B cell (primary cell): Measurements from ENCODE around the gene ACAN.

ENCODE experiments used
- EZH2 ChIP-seq: IDR thresholded peaks from 2 replicates; pipeline ENCODE4 v1.6.1; 2012; ENCODE audit warnings: borderline replicate concordance, low read depth, mild to moderate bottlenecking, moderate library complexity, low read length; ENCODE audit not compliant: insufficient read depth, poor library complexity, severe bottlenecking
- TF ChIP-seq, protein P1 (sequence below): fragments of 200-600 bp; IDR thresholded peaks from one replicate; pipeline ENCODE4 v1.8.0; 2022; ENCODE audit warnings: antibody characterized with exemption, mild to moderate bottlenecking

DNA sequence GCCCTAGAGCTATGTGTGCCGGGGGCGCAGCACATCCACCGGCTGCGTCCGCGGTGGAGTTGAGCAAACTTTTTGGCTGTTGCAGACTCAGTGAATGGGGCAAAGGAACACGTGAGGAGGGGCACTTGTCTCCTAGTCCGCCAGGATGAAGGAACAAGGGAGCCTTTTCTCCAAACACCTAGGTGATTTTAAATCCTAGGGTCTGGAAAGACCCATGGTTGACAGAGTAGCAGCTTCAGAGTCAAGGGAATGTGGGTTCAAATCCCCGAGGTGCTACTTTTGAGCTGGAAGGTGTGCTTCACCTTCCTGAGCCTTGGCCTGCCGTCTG is 648 bp downstream of the ACAN start:
- TF ChIP-seq, protein P1, sequence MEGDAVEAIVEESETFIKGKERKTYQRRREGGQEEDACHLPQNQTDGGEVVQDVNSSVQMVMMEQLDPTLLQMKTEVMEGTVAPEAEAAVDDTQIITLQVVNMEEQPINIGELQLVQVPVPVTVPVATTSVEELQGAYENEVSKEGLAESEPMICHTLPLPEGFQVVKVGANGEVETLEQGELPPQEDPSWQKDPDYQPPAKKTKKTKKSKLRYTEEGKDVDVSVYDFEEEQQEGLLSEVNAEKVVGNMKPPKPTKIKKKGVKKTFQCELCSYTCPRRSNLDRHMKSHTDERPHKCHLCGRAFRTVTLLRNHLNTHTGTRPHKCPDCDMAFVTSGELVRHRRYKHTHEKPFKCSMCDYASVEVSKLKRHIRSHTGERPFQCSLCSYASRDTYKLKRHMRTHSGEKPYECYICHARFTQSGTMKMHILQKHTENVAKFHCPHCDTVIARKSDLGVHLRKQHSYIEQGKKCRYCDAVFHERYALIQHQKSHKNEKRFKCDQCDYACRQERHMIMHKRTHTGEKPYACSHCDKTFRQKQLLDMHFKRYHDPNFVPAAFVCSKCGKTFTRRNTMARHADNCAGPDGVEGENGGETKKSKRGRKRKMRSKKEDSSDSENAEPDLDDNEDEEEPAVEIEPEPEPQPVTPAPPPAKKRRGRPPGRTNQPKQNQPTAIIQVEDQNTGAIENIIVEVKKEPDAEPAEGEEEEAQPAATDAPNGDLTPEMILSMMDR, result no peak
- TF ChIP-seq EZH2, result no peak
